ENCODE measurements around the gene MRTFB.

- TF ChIP-seq FOXM1 (IDR thresholded peaks at IDR 0.05; ENCODE audit: borderline replicate concordance) (no peak), SP1 (IDR thresholded peaks at IDR 0.05) (no peak), LEF1 (IDR thresholded peaks at IDR 0.05; ENCODE audit: borderline replicate concordance) (no peak), ZNF384 (IDR thresholded peaks at IDR 0.05) (no peak), SUZ12 (IDR thresholded peaks at IDR 0.05) (no peak), NFRKB (IDR thresholded peaks at IDR 0.05) (no peak)
Observed at GRCh38 chr16:14175086-14175485, 104.0 kb downstream of the MRTFB start.

Data from HEK293T (cell line).